Activated T-helper 1 cell treated with anti-CD3 and anti-CD28 coated beads, Interleukin-12 subunit alpha, Interleukin-12 subunit beta, Interleukin-2, Interleukin-4 antibody, amounts not matched to agents 30 ng/mL and 10 ng/mL and 1 ng/mL, durations not matched to agents 14 hours and 24 hours and 36 hours (primary cell): ENCODE measurements around the gene HES1. TPM values are rescaled to one million over a fixed set of nuclear protein-coding genes. Genes with fewer than 3 reads are reported as not detected.

Source experiments
- DNase-seq: peaks from one replicate; pipeline ENCODE4 v3.0.0; 2021; ENCODE audit warnings: low spot score
- H3K27ac Mint-ChIP-seq: one replicate; pipeline ENCODE4 v1.8.0; 2021; ENCODE audit warnings: mild to moderate bottlenecking, mixed read lengths
- H3K27me3 Mint-ChIP-seq: one replicate; pipeline ENCODE4 v1.8.0; 2022; ENCODE audit warnings: mild to moderate bottlenecking, moderate library complexity, mixed read lengths; ENCODE audit not compliant: insufficient read depth
- H3K36me3 Mint-ChIP-seq: one replicate; pipeline ENCODE4 v1.8.0; 2021; ENCODE audit warnings: low read depth, mixed read lengths
- H3K4me1 Mint-ChIP-seq: one replicate; pipeline ENCODE4 v1.8.0; 2021; ENCODE audit warnings: low read depth, mixed read lengths
- H3K4me3 Mint-ChIP-seq: one replicate; pipeline ENCODE4 v1.8.0; 2021; ENCODE audit warnings: mild to moderate bottlenecking, moderate library complexity, mixed read lengths
- H3K9me3 Mint-ChIP-seq: one replicate; pipeline ENCODE4 v1.8.0; 2021; ENCODE audit warnings: mixed read lengths
- intact Hi-C: fragments of 100-400 bp; cut with micrococcal nuclease; formaldehyde crosslinking; loops from one replicate; pipeline ENCODE4 v1.15.1; 2024
- total RNA-seq: library from RNA; stranded (reverse); gene quantifications from 2 replicates; pipeline ENCODE4 v1.2.3, GENCODE V29; 2022

Gene HES1
- total RNA-seq, 1 donor from 2014 or later = 2.6 TPM

DNA sequence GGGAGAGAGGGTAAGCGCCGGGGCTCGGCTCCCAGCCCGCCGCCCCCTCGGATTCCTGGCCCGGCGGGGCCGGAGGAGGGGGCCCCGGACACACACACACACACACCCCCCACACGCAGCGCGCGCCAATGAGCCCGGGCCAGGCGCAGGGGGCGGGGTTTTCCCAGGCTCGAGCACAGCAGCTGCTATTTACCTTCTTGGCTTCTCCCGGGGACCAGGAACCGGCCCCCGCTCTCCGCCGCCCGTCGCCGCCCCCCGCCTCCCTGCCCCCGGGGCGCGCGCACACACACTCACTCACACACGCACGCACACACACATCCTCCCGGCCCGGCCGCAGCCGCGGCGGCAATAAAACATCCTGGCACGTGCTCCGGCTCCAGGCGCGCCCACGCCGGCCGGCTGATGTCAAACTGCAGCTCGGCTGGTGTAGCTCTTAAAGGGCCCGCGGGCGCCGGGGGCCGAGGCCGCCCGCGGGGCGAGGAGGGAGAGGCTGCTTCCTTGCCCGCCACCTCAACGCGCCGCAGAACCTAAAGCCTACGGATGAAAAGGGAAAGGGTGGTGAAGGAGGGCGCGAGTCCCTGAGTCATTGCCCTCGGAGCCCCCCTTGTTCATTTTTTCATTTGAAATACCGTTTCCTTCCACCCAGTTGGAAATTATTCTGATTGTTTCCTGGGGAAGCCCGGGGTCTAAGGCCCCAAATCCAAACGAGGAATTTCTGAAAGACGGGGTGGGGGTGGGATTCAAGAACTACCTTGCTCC lies 1.0 kb upstream of the HES1 start:
- intact Hi-C loops = loop anchor here (2.0 to 10.0 kb wide), 10 partner anchors 68 to 1410 kb away; partner anchors contain the start of genes ATP13A3, OPA1 and PPP1R2
- peaks cover 82% of the 10 kb centered on the region for H3K4me1 Mint-ChIP-seq
- DNase-seq = peak; percentile 80
- peak overlapping the region; percentile 84 for H3K4me3 Mint-ChIP-seq
- peaks cover 67% of the 10 kb centered on the region for H3K27me3 Mint-ChIP-seq
- no peaks in the 10 kb centered on the region for H3K9me3 Mint-ChIP-seq
- H3K27ac Mint-ChIP-seq = peak overlapping the region; percentile 90
- peaks cover 2% of the 10 kb centered on the region for H3K36me3 Mint-ChIP-seq

DNA sequence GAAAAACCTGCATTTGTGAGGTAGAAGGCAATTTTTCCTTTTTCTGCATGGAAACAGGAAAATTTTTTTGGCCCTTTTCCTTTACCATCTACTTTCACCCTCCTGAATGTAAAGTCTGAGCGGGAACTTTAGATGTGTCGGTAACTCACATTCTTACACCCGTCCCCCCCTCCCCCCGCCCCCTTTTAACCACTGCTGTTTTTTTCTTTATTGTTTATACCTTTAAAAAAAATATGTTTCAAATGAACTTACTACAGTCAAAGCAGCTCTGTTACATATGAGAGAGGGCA lies 487 bp upstream of the HES1 start:
- Mint-ChIP-seq H3K27me3 (peaks cover 67% of the 10 kb centered on the region), H3K4me1 (peaks cover 80% of the 10 kb centered on the region), H3K4me3 (peak overlapping the region; percentile 85), H3K9me3 (no peaks in the 10 kb centered on the region), H3K27ac (peak overlapping the region; percentile 27), H3K36me3 (no peaks in the 10 kb centered on the region)
- no peak for DNase-seq
- intact Hi-C loops = loop anchor here (2.0 to 10.0 kb wide), 9 partner anchors 67 to 1409 kb away; partner anchors contain the start of genes ATP13A3, OPA1 and PPP1R2

DNA sequence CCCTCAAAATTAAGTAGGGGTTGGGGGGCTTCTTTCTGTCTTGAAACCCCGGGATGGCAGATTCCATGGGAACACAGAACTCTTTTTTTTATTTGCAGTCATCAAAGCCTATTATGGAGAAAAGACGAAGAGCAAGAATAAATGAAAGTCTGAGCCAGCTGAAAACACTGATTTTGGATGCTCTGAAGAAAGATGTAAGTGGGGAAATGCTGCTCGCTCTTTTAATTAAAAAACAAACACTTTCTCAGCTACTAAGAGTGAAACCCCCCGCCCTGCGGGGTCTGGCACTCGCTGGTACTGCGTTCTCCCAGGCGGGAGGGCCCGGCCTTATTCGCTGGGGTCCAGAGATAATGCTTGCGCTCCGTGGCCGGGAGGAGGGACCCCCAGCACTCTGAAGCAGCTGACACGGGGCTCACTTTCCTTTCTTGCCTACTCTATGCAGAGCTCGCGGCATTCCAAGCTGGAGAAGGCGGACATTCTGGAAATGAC lies 615 bp downstream of the HES1 start:
- peaks cover 72% of the 10 kb centered on the region for H3K4me1 Mint-ChIP-seq

DNA sequence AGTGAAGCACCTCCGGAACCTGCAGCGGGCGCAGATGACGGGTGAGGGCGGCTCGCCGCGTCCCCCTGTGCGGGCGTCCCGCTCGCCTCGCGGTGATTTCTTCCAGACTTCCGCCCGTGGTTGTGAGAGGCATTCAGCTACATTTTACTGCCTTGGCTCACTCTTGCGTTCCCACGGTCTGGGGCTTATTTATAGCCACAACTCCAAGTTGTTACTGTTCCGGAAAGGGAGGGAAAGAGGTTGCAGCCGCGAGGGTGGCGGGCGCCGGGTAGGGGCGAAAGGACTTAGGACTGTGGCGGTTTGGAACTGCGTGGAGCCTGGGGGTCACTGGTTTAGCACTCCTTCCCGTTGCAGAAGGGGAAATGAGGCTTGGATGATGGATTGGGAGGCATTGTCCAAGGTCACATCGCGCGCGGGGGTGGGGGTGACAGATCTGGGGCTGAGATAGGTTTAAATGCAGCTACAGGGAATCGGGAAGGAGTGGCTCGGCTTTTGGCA lies 1.1 kb downstream of the HES1 start:
- intact Hi-C loops = loop anchor here (1.0 to 10.0 kb wide), 9 partner anchors 66 to 1408 kb away; partner anchors contain the start of genes ATP13A3, OPA1 and PPP1R2
- Mint-ChIP-seq H3K27ac (peak overlapping the region; percentile 27), H3K4me3 (peak overlapping the region; percentile 85), H3K9me3 (no peaks in the 10 kb centered on the region), H3K27me3 (peaks cover 62% of the 10 kb centered on the region), H3K4me1 (peaks cover 71% of the 10 kb centered on the region), H3K36me3 (peaks cover 2% of the 10 kb centered on the region)
- DNase-seq = no peak

More for the DNA sequence above, 615 bp downstream of the HES1 start:
- no peaks in the 10 kb centered on the region for H3K36me3 Mint-ChIP-seq
- peak overlapping the region; percentile 85 for H3K4me3 Mint-ChIP-seq
- intact Hi-C loops = loop anchor here (1.0 to 10.0 kb wide), 11 partner anchors 65 to 1408 kb away; partner anchors contain the start of genes ATP13A3, OPA1 and PPP1R2
- peak overlapping the region; percentile 27 for H3K27ac Mint-ChIP-seq
- H3K9me3 Mint-ChIP-seq = no peaks in the 10 kb centered on the region
- H3K27me3 Mint-ChIP-seq = peaks cover 63% of the 10 kb centered on the region
- DNase-seq = no peak

DNA sequence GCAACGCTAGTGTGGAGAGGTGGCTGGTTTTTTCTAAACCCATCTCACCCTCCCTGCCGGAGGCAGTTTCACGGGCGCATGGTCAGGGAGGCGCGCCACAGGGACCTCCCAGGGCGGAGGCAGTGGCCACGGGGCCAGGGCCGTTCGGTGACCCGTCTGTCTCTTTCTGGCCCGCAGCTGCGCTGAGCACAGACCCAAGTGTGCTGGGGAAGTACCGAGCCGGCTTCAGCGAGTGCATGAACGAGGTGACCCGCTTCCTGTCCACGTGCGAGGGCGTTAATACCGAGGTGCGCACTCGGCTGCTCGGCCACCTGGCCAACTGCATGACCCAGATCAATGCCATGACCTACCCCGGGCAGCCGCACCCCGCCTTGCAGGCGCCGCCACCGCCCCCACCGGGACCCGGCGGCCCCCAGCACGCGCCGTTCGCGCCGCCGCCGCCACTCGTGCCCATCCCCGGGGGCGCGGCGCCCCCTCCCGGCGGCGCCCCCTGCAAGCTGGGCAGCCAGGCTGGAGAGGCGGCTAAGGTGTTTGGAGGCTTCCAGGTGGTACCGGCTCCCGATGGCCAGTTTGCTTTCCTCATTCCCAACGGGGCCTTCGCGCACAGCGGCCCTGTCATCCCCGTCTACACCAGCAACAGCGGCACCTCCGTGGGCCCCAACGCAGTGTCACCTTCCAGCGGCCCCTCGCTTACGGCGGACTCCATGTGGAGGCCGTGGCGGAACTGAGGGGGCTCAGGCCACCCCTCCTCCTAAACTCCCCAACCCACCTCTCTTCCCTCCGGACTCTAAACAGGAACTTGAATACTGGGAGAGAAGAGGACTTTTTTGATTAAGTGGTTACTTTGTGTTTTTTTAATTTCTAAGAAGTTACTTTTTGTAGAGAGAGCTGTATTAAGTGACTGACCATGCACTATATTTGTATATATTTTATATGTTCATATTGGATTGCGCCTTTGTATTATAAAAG lies 1.8 kb downstream of the HES1 start:
- peak overlapping the region; percentile 85 for H3K4me3 Mint-ChIP-seq
- peak; percentile 44 for DNase-seq
- intact Hi-C loops = loop anchor here (1.0 to 10.0 kb wide), 9 partner anchors 66 to 1407 kb away; partner anchors contain the start of genes ATP13A3, OPA1 and PPP1R2
- H3K9me3 Mint-ChIP-seq = no peaks in the 10 kb centered on the region
- peaks cover 70% of the 10 kb centered on the region for H3K4me1 Mint-ChIP-seq
- peaks cover 3% of the 10 kb centered on the region for H3K36me3 Mint-ChIP-seq
- H3K27me3 Mint-ChIP-seq = peaks cover 56% of the 10 kb centered on the region
- peak overlapping the region; percentile 27 for H3K27ac Mint-ChIP-seq

DNA sequence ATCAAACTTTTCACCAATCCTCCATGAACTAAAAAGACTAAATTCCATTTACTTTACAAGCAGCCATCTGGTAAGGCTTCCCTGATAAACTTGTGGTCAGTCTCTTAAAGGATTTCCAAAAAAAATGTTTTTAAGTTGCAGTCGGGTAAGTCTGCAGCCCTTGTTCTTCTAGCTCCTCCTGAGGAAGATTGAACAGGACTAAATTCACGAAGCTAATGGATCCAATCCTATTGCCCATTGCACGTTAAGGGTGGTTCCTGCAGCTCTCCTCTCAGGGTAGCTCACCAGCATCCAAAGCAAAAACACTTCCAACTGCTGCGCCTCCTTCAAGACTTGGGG lies 2.8 kb downstream of the HES1 start:
- Mint-ChIP-seq H3K9me3 (no peaks in the 10 kb centered on the region), H3K27ac (no peak overlapping the region), H3K27me3 (peaks cover 48% of the 10 kb centered on the region), H3K4me1 (peaks cover 61% of the 10 kb centered on the region), H3K4me3 (peak overlapping the region; percentile 45), H3K36me3 (peaks cover 3% of the 10 kb centered on the region)
- intact Hi-C loops = loop anchor here (5.0 to 10.0 kb wide), 7 partner anchors 119 to 1406 kb away; partner anchors contain the start of genes ATP13A3, OPA1 and PPP1R2
- no peak for DNase-seq

DNA sequence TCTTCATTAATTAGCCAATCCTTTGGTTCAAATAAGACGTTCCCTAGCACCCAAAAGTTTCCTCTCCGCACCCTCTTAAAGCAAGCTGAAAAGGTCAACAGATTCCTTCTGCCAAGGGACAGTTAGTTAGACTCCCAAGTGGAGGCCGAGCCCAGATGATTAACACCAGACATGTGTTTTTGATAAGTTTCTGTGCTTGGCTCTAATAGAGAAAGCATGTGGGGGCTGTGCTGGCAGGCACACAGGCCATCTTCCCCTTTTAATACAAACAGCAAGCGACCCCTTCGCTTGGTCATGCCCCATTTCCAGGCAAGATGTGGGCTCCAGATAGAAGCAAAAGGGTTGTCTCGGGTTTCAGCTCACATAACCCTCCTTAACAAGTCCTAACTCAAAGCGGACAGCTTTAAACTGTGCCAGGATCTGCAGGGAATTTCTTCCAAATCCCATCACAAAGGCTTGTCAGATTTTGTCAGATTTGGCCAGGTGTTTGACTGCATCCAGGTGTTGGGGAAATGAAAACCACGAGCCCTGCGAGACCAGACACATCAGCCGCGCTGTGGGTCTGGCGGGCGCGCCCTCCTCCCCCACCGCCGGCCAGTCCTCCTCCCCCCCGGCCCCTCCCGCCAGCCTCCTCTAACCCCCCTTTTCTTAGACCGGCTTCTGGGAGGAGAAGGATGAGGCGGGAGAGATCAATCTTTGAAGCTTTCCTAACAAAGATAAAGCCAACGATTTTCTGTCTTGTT lies 3.3 kb downstream of the HES1 start:
- Mint-ChIP-seq H3K9me3 (no peaks in the 10 kb centered on the region), H3K27me3 (peaks cover 50% of the 10 kb centered on the region), H3K36me3 (peaks cover 3% of the 10 kb centered on the region), H3K4me1 (peaks cover 59% of the 10 kb centered on the region), H3K27ac (no peak overlapping the region), H3K4me3 (peak overlapping the region; percentile 45)
- no peak for DNase-seq
- intact Hi-C loops = loop anchor here (5.0 to 10.0 kb wide), 7 partner anchors 118 to 1406 kb away; partner anchors contain the start of genes ATP13A3, OPA1 and PPP1R2

DNA sequence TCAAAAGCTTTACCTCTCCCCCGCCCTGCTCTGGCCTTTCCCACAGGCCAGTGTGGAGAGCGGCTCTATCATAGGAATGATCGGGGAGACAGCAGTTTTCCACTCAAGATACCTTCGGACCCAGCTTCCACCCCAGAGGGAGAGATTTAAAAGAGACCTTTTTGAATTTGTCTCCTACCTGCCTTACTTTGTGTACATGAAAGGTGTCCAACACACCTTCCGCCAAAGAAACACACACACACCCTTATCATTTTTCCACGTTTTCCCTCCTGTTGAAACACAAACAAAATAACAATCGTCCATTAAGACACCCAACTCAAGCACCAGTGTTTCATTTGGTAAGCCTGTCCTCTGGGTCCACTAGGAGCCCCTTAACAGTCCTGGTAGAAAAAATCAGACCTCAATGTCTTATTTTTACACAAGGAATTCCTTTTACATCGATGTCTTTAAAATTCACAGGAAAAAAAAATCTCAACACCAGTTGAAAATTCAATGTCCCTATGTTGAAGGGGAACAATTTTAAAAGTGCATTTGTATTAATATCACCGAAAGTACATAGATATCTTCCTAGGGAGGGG lies 4.0 kb downstream of the HES1 start:
- Mint-ChIP-seq H3K4me3 (peak overlapping the region; percentile 2), H3K9me3 (no peaks in the 10 kb centered on the region), H3K36me3 (peaks cover 3% of the 10 kb centered on the region), H3K27me3 (peaks cover 49% of the 10 kb centered on the region), H3K27ac (peak overlapping the region; percentile 34), H3K4me1 (peaks cover 57% of the 10 kb centered on the region)
- DNase-seq = no peak
- intact Hi-C loops = loop anchor here (5.0 to 10.0 kb wide), 7 partner anchors 117 to 1405 kb away; partner anchors contain the start of genes ATP13A3, OPA1 and PPP1R2

DNA sequence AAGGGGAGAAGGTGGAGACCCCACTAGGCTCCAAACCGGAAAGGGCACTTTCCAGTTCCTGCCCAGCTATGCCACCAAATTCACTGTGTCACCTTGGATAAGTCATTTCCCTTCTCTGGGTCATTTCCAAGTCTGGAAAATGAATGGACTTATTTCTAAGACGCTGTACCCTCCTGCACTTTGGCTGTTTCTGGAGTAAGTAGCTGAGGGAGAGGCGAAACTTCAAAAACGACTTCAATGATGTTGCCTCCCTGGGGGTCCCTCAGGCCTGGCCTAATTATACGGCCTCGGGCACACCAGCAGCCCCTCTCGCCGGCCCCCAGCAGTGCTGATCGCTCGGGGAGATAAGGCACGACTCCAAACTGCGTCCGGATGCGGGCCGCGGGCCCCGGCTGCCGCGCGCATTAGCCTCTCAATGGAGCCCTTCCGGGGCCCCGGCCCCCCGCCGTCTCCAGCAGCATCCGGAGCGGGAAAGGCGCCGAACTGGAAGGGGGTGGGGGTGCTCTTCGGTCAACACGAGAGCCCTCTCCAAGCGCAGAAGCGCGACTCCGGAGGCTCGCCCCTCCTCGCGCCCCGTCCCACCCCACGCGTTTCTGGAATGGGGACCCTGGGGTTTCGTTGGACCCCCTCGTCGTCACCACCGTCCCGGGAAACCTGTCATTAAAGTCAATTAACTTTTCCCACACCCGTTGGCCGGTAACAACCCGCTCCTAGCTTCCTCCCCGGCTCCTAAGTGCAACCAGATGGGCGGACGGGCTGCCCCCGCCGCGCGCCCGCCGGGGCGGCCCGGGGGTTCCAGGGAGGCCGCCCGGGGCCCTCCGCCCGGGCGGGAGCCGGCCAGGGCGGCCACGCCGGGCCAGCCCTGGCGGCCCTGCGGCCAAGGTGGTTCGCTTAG lies 4.8 kb downstream of the HES1 start:
- Mint-ChIP-seq H3K4me3 (peak overlapping the region; percentile 49), H3K9me3 (no peaks in the 10 kb centered on the region), H3K27ac (no peak overlapping the region), H3K4me1 (peaks cover 52% of the 10 kb centered on the region), H3K36me3 (peaks cover 3% of the 10 kb centered on the region), H3K27me3 (peaks cover 46% of the 10 kb centered on the region)
- intact Hi-C loops = no loop called here
- no peak for DNase-seq

DNA sequence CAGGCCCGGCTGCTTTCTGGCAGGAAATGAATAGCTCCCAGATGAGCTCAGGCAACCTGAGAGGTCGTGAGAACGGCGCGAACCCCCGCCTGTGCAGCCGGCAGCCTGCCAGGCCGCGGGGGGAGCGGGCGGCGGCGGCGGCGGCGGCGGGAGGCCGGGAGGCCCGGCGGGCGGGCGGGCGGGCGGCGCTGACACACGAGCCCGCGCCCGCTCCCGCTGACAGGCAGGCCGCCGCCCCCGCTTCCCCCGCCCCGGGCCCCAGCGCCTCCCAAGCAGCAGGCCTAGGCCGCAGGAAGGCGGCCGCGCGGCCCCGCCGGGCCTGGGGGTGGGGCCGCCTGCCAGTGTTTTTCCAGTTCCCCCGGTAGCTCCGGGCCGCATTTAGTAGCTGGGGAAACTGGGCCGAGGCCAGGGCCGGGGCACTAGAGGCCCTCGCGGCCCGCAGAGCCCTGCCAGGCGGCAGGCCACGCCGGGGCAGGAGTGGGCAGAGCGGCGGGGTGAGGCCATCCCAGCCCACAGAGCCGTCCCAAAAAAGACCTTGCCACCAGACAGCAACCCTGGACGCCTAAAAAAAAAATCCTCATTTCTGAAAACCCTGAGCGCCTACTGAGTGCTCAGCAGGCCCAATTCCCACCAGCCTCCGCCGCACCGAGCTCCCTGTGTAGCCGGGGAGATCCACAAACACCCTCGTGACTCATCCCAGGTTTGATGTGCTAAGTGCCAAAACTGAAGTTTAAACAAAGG lies 5.6 kb downstream of the HES1 start:
- Mint-ChIP-seq H3K9me3 (no peaks in the 10 kb centered on the region), H3K27ac (peak overlapping the region; percentile 64), H3K4me3 (peak overlapping the region; percentile 74), H3K4me1 (peaks cover 44% of the 10 kb centered on the region), H3K36me3 (peaks cover 3% of the 10 kb centered on the region), H3K27me3 (peaks cover 37% of the 10 kb centered on the region)
- DNase-seq = peak; percentile 48
- intact Hi-C loops = loop anchor here (1.0 kb wide), 1 partner anchor 8 kb away; no protein-coding TSS in a partner anchor
